Measurements from ENCODE around the gene GRK2. TPM values are rescaled to one million over a fixed set of nuclear protein-coding genes. Genes with fewer than 3 reads are reported as not detected.
A peak's percentile ranks its signal among the peaks of the same experiment; 100 is the strongest.

GRK2 gene
- total and polyA plus RNA-seq, 2 donors (not counting 1 experiment from before 2014, with no cell fraction given): 20.1 to 28.9 TPM

DNA sequence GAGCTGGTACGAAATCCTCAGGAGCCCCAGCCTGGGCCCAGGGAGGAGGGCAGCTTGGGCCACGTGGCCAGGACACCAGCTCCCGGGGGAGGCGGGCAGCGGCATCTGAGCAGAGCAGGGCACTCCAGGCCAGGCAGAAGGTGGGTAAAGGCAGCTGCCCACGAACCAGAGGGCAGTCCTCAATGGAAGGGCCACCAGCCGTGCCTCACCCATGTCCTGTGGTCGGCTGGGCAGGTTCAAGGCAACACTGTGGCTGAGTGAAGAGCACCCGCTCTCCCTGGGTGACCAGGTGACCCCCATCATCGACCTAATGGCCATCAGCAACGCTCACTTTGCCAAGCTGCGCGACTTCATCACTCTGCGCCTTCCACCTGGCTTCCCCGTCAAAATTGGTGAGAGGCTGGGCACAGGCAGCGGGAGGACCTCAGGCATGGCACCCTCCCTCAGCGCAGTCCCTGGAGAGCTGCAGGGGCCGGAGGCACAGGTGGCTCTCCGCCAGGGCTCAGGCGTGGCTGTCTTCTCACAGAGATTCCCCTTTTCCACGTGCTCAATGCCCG, 34.6 kb downstream of the GRK2 start:
- Histone ChIP-seq H2AFZ (ENCODE audit: low read length) (no peak overlapping the region), H3K27ac (ENCODE audit: insufficient read depth, low read length) (no peak overlapping the region), H3K27me3 (ENCODE audit: control insufficient read depth, insufficient read depth, low read length) (no peaks in the 10 kb centered on the region), H3K36me3 (ENCODE audit: control insufficient read depth, insufficient read depth, low read length) (peaks cover 11% of the 10 kb centered on the region), H4K20me1 (ENCODE audit: control insufficient read depth, extremely low read depth, insufficient read depth, low read length) (no peaks in the 10 kb centered on the region), H3K9ac (ENCODE audit: insufficient read depth, low read length) (no peak overlapping the region), H3K4me1 (ENCODE audit: control insufficient read depth, extremely low read depth, insufficient read depth, low read length) (peaks cover 9% of the 10 kb centered on the region), H3K4me2 (ENCODE audit: extremely low read depth, insufficient read depth, low read length) (no peak overlapping the region), H3K4me3 (replicated peaks in 1 of 4; ENCODE audit: control extremely low read depth in 1 of 4, insufficient read depth in 1 of 4, low read depth in 3 of 4, low read length in 4 of 4) (no peak overlapping the region), H3K79me2 (ENCODE audit: control insufficient read depth, insufficient read depth, low read length) (no peaks in the 10 kb centered on the region), H3K9me3 (ENCODE audit: control insufficient read depth, insufficient read depth, low read depth, low read length) (no peaks in the 10 kb centered on the region)
- no peak for DNase-seq (ENCODE audit: low read depth in 2 of 2)
- no peak for TF ChIP-seq EZH2 (IDR thresholded peaks at IDR 0.05; ENCODE audit: low read length, missing control alignments)
- TF ChIP-seq, protein P1, sequence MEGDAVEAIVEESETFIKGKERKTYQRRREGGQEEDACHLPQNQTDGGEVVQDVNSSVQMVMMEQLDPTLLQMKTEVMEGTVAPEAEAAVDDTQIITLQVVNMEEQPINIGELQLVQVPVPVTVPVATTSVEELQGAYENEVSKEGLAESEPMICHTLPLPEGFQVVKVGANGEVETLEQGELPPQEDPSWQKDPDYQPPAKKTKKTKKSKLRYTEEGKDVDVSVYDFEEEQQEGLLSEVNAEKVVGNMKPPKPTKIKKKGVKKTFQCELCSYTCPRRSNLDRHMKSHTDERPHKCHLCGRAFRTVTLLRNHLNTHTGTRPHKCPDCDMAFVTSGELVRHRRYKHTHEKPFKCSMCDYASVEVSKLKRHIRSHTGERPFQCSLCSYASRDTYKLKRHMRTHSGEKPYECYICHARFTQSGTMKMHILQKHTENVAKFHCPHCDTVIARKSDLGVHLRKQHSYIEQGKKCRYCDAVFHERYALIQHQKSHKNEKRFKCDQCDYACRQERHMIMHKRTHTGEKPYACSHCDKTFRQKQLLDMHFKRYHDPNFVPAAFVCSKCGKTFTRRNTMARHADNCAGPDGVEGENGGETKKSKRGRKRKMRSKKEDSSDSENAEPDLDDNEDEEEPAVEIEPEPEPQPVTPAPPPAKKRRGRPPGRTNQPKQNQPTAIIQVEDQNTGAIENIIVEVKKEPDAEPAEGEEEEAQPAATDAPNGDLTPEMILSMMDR (conservative IDR thresholded peaks at IDR 0.05 in 1 of 2, IDR thresholded peaks at IDR 0.05 in 1 of 2; ENCODE audit: low read depth in 1 of 2, low read length in 2 of 2): no peak

DNA sequence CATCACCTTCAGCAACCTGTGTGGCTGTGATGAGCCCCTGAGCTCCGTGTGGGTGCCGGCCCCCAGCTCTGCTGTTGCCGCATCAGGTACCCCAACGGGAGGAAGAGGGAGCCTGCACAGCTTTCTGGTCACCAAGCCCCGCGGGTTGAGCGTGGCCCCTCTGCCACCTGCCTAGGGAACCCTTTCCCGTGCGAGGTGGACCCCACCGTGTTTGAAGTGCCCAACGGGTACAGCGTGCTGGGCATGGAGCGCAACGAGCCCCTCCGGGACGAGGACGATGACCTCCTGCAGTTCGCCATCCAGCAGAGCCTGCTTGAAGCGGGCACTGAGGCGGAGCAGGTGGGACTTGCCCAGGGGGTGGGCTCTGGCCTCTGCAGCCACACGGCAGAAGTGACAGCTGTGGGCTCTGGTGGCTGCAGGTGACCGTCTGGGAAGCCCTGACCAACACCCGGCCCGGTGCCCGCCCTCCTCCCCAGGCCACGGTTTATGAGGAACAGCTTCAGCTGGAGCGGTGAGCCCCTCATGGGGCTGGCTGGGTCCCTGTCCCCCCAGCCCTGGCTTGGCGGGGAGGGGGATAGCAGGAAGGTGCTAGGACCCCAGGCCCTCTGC, 35.1 kb downstream of the GRK2 start:
- Histone ChIP-seq H3K4me2 (ENCODE audit: extremely low read depth, insufficient read depth, low read length) (no peak overlapping the region), H2AFZ (ENCODE audit: low read length) (no peak overlapping the region), H3K79me2 (ENCODE audit: control insufficient read depth, insufficient read depth, low read length) (no peaks in the 10 kb centered on the region), H3K9me3 (ENCODE audit: control insufficient read depth, insufficient read depth, low read depth, low read length) (no peaks in the 10 kb centered on the region), H3K4me1 (ENCODE audit: control insufficient read depth, extremely low read depth, insufficient read depth, low read length) (peaks cover 9% of the 10 kb centered on the region), H4K20me1 (ENCODE audit: control insufficient read depth, extremely low read depth, insufficient read depth, low read length) (no peaks in the 10 kb centered on the region), H3K36me3 (ENCODE audit: control insufficient read depth, insufficient read depth, low read length) (peaks cover 11% of the 10 kb centered on the region), H3K27me3 (ENCODE audit: control insufficient read depth, insufficient read depth, low read length) (no peaks in the 10 kb centered on the region), H3K4me3 (replicated peaks in 1 of 4; ENCODE audit: control extremely low read depth in 1 of 4, insufficient read depth in 1 of 4, low read depth in 3 of 4, low read length in 4 of 4) (no peak overlapping the region), H3K27ac (ENCODE audit: insufficient read depth, low read length) (no peak overlapping the region), H3K9ac (ENCODE audit: insufficient read depth, low read length) (no peak overlapping the region)
- TF ChIP-seq, protein P1 (conservative IDR thresholded peaks at IDR 0.05 in 1 of 2, IDR thresholded peaks at IDR 0.05 in 1 of 2; ENCODE audit: low read depth in 1 of 2, low read length in 2 of 2): no peak
- TF ChIP-seq EZH2 (IDR thresholded peaks at IDR 0.05; ENCODE audit: low read length, missing control alignments): no peak
- no peak for DNase-seq (ENCODE audit: low read depth in 2 of 2)

DNA sequence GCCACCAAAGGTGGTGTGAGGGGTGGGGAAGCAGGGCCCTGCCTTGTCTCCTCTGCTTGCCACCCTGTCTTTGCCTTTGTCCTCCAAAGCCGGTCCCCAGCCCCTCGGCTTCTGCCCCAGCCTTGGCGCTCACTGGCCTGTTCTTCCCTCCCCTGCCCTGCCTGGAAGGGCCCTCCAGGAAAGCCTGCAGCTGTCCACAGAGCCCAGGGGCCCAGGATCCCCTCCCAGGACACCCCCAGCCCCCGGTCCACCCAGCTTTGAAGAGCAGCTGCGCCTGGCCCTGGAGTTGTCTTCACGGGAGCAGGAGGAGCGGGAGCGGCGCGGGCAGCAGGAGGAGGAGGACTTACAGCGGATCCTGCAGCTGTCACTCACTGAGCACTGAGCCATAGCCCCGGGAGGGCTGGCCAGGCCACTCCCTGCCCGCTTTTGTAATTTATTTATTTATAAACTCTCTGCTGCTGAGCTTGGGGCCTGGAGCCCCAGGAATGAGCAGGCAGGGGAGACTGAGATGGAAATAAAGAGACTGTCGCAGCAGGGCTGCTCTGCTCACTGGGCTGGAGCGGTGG, 35.8 kb downstream of the GRK2 start:
- Histone ChIP-seq H3K27me3 (ENCODE audit: control insufficient read depth, insufficient read depth, low read length) (no peaks in the 10 kb centered on the region), H3K27ac (ENCODE audit: insufficient read depth, low read length) (no peak overlapping the region), H2AFZ (ENCODE audit: low read length) (no peak overlapping the region), H3K9me3 (ENCODE audit: control insufficient read depth, insufficient read depth, low read depth, low read length) (no peaks in the 10 kb centered on the region), H3K4me1 (ENCODE audit: control insufficient read depth, extremely low read depth, insufficient read depth, low read length) (peaks cover 9% of the 10 kb centered on the region), H3K4me3 (replicated peaks in 1 of 4; ENCODE audit: control extremely low read depth in 1 of 4, insufficient read depth in 1 of 4, low read depth in 3 of 4, low read length in 4 of 4) (peak overlapping the region in 1 of 4 experiments; percentile 83), H3K79me2 (ENCODE audit: control insufficient read depth, insufficient read depth, low read length) (no peaks in the 10 kb centered on the region), H4K20me1 (ENCODE audit: control insufficient read depth, extremely low read depth, insufficient read depth, low read length) (no peaks in the 10 kb centered on the region), H3K9ac (ENCODE audit: insufficient read depth, low read length) (no peak overlapping the region), H3K36me3 (ENCODE audit: control insufficient read depth, insufficient read depth, low read length) (peaks cover 11% of the 10 kb centered on the region), H3K4me2 (ENCODE audit: extremely low read depth, insufficient read depth, low read length) (peak overlapping the region; percentile 8)
- peak; percentile 32 to 73 for DNase-seq (ENCODE audit: low read depth in 2 of 2)
- TF ChIP-seq EZH2 (IDR thresholded peaks at IDR 0.05; ENCODE audit: low read length, missing control alignments): no peak
- TF ChIP-seq, protein P1 (conservative IDR thresholded peaks at IDR 0.05 in 1 of 2, IDR thresholded peaks at IDR 0.05 in 1 of 2; ENCODE audit: low read depth in 1 of 2, low read length in 2 of 2): no peak
